HL-60 (cell line): ENCODE measurements around the gene UTF1.

Experiments used
- POLR2AphosphoS5 ChIP-seq: IDR thresholded peaks from 2 replicates; pipeline ENCODE4 v1.6.1; 2012; ENCODE audit warnings: low read depth
- TF ChIP-seq, protein P1 (sequence below): IDR thresholded peaks from one replicate; pipeline ENCODE4 v1.5.1; 2011; ENCODE audit warnings: low read length, control low read depth, inconsistent platforms; ENCODE audit not compliant: insufficient read depth
- TF ChIP-seq, protein P2 (sequence below): IDR thresholded peaks from 2 replicates; pipeline ENCODE4 v1.6.1; 2012; ENCODE audit warnings: low read depth; ENCODE audit not compliant: insufficient replicate concordance

GRCh38 chr10:133186416-133187090, 43.5 kb upstream of the UTF1 start:
- TF ChIP-seq, protein P1, sequence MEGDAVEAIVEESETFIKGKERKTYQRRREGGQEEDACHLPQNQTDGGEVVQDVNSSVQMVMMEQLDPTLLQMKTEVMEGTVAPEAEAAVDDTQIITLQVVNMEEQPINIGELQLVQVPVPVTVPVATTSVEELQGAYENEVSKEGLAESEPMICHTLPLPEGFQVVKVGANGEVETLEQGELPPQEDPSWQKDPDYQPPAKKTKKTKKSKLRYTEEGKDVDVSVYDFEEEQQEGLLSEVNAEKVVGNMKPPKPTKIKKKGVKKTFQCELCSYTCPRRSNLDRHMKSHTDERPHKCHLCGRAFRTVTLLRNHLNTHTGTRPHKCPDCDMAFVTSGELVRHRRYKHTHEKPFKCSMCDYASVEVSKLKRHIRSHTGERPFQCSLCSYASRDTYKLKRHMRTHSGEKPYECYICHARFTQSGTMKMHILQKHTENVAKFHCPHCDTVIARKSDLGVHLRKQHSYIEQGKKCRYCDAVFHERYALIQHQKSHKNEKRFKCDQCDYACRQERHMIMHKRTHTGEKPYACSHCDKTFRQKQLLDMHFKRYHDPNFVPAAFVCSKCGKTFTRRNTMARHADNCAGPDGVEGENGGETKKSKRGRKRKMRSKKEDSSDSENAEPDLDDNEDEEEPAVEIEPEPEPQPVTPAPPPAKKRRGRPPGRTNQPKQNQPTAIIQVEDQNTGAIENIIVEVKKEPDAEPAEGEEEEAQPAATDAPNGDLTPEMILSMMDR = no peak
- TF ChIP-seq POLR2AphosphoS5 = no peak
- TF ChIP-seq, protein P2, sequence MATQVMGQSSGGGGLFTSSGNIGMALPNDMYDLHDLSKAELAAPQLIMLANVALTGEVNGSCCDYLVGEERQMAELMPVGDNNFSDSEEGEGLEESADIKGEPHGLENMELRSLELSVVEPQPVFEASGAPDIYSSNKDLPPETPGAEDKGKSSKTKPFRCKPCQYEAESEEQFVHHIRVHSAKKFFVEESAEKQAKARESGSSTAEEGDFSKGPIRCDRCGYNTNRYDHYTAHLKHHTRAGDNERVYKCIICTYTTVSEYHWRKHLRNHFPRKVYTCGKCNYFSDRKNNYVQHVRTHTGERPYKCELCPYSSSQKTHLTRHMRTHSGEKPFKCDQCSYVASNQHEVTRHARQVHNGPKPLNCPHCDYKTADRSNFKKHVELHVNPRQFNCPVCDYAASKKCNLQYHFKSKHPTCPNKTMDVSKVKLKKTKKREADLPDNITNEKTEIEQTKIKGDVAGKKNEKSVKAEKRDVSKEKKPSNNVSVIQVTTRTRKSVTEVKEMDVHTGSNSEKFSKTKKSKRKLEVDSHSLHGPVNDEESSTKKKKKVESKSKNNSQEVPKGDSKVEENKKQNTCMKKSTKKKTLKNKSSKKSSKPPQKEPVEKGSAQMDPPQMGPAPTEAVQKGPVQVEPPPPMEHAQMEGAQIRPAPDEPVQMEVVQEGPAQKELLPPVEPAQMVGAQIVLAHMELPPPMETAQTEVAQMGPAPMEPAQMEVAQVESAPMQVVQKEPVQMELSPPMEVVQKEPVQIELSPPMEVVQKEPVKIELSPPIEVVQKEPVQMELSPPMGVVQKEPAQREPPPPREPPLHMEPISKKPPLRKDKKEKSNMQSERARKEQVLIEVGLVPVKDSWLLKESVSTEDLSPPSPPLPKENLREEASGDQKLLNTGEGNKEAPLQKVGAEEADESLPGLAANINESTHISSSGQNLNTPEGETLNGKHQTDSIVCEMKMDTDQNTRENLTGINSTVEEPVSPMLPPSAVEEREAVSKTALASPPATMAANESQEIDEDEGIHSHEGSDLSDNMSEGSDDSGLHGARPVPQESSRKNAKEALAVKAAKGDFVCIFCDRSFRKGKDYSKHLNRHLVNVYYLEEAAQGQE = no peak
